A673 (cell line): ENCODE data around the gene SEZ6L2. TPM values are rescaled to one million over a fixed set of nuclear protein-coding genes. Genes with fewer than 3 reads are reported as not detected.
"Not testable (repeated sequence)": the region's sequence is repeated elsewhere in the genome, so short reads cannot be mapped to it uniquely, and the experiment has no call there.

Source experiments
- BruUV-seq: library from RNA; stranded (reverse); fragments of 400-500 nt; replicated peaks from 2 replicates; lab custom pipeline; 2021; lab: Mats Ljungman, UMichigan
- CTCF ChIA-PET: fragments of 300-600 bp; sonication (Branson Sonifier 250); formaldehyde crosslinking; loops from one replicate; lab custom pipeline; 2022; ENCODE audit warnings: antibody characterized with exemption; lab: Charles Lee
- POLR2A ChIA-PET: fragments of 300-600 bp; sonication (Branson Sonifier 250); formaldehyde crosslinking; loops from one replicate; lab custom pipeline; 2022; ENCODE audit warnings: antibody characterized with exemption; ENCODE audit not compliant: low non-redundant PET; lab: Charles Lee
- DNase-seq: peaks from one replicate; pipeline ENCODE4 v3.0.0-alpha.2; 2015; ENCODE audit warnings: low spot score
- H3K27ac ChIP-seq: fragments of 200-600 bp; sonication (generic); 2 replicates; pipeline ENCODE4 v1.5.1; 2016; ENCODE audit warnings: mixed run types, low read depth, mild to moderate bottlenecking, mixed read lengths, antibody characterized with exemption, low read length; ENCODE audit not compliant: poor library complexity, severe bottlenecking
- H3K27me3 ChIP-seq: fragments of 200-600 bp; sonication (generic); replicated peaks from 2 replicates; pipeline ENCODE4 v1.6.1; 2017; ENCODE audit warnings: mixed run types, low read depth, mild to moderate bottlenecking, mixed read lengths, antibody characterized with exemption, low read length; ENCODE audit not compliant: insufficient read depth, poor library complexity
- H3K36me3 ChIP-seq: fragments of 200-600 bp; sonication (generic); 2 replicates; pipeline ENCODE4 v1.6.1; 2016; ENCODE audit warnings: mixed run types, mild to moderate bottlenecking, mixed read lengths, antibody characterized with exemption, low read length; ENCODE audit not compliant: insufficient read depth, poor library complexity, severe bottlenecking
- H3K4me1 ChIP-seq: fragments of 200-600 bp; sonication (generic); 2 replicates; pipeline ENCODE4 v1.6.1; 2017; ENCODE audit warnings: mixed run types, mild to moderate bottlenecking, mixed read lengths, antibody characterized with exemption, low read length; ENCODE audit not compliant: insufficient read depth, poor library complexity, severe bottlenecking
- H3K4me3 ChIP-seq: fragments of 200-600 bp; sonication (generic); 2 replicates; pipeline ENCODE4 v1.5.1; 2016; ENCODE audit warnings: low read depth, mixed run types, mild to moderate bottlenecking, mixed read lengths, low read length; ENCODE audit not compliant: poor library complexity, severe bottlenecking
- H3K9me3 ChIP-seq: fragments of 200-600 bp; sonication (generic); 2 replicates; pipeline ENCODE4 v1.6.1; 2016; ENCODE audit warnings: mixed run types, low read depth, mild to moderate bottlenecking, mixed read lengths, antibody characterized with exemption, low read length; ENCODE audit not compliant: poor library complexity, severe bottlenecking
- EZH2 ChIP-seq: fragments of 200-600 bp; sonication (generic); IDR thresholded peaks from 2 replicates; pipeline ENCODE4 v1.6.1; 2017; ENCODE audit warnings: borderline replicate concordance, low read depth, mild to moderate bottlenecking, mixed read lengths, antibody characterized with exemption, low read length; ENCODE audit not compliant: poor library complexity, severe bottlenecking
- intact Hi-C: fragments of 100-400 bp; cut with micrococcal nuclease; formaldehyde crosslinking; loops from one replicate; pipeline ENCODE4 v1.10.0; 2022; ENCODE audit not compliant: unreplicated experiment
- total RNA-seq: library from RNA; stranded (reverse); gene quantifications from 2 replicates; pipeline ENCODE4 v1.2.3, GENCODE V29; 2021
- TF ChIP-seq, protein P1 (sequence below): fragments of 300-800, 200-600 bp; sonication (generic); conservative IDR thresholded peaks from 2 replicates; pipeline ENCODE4 v1.5.1; 2017; ENCODE audit warnings: low read depth, mild to moderate bottlenecking, antibody characterized with exemption, low read length, moderate library complexity, mixed read lengths

SEZ6L2 gene
- total RNA-seq, 1 experiment from 2014 or later: 7.0 TPM

DNA sequence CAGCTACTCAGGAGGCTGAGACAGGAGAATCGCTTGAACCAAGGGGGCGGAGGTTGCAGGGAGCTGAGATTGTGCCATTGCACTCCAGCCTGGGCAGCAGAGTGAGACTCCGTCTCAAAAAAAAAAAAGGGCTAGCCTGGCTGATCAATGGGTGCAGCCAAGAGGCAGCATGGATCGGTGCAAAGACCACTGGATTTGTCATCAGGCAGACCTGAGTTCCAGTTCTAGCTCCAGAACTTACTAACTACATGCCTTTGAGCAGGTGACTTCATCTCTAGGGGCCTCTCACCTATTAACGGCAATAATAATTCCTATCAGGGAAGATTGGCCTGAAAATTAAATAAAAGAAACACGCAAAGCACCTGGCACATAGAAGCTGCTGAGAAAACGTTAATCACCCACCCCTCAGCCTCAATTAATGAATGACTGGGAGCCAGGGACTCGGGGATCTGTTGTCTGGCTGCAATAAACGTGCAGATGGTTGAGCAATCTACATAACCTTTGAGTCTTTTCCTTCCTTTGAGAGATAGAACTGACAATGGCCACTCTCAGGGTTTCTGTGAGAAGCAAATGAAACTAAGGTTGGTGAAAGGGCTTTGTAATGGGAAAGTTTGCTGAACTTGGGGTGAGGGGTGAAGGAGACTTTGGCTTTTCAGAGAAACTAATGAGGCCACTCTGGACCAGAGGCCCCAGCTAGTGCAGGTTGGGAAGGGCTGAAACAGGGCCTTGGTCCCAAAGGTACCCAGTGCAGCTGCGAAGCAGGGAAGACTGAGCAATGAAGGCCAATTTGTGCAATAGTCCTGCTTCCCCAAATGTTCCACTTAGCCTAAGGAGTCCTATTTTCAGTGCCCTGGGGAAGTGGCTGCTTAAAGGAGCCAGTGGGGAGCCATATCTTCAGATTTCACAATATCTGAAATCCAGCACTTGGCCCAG is 7.6 kb downstream of the SEZ6L2 start:
- no TSS peak for BruUV-seq
- intact Hi-C loops: no loop called here

DNA sequence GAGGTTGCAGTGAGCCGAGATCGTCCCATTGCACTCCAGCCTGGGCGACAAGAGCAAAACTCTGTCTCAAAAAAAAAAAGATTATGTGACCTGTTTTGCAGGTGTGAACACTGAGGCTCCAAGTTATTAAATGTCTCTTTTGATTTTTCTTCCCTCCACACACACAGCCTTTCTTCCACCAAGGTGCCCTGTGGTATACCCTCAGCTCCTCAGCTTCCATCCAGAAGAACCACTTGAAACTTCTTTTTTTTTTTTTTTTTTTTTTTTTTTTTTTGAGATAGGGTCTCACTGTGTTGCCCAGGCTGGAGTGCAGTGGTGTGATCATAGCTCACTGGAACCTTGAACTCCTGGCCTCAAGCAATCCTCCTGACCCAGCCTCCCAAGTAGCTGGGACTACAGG is 10.0 kb downstream of the SEZ6L2 start:
- CTCF ChIA-PET: interaction anchor here (0.7 kb wide), 1 partner anchor 67 kb away, joined by 4 read pairs; no protein-coding TSS in a partner anchor
- H3K4me3 ChIP-seq, H3K4me1 ChIP-seq, POLR2A ChIA-PET, BruUV-seq, intact Hi-C loops, H3K9me3 ChIP-seq, DNase-seq, H3K27ac ChIP-seq, H3K36me3 ChIP-seq, H3K27me3 ChIP-seq: not testable (repeated sequence)

More for the DNA sequence above, 7.6 kb downstream of the SEZ6L2 start:
- TF ChIP-seq EZH2: no peak
- TF ChIP-seq, protein P1, sequence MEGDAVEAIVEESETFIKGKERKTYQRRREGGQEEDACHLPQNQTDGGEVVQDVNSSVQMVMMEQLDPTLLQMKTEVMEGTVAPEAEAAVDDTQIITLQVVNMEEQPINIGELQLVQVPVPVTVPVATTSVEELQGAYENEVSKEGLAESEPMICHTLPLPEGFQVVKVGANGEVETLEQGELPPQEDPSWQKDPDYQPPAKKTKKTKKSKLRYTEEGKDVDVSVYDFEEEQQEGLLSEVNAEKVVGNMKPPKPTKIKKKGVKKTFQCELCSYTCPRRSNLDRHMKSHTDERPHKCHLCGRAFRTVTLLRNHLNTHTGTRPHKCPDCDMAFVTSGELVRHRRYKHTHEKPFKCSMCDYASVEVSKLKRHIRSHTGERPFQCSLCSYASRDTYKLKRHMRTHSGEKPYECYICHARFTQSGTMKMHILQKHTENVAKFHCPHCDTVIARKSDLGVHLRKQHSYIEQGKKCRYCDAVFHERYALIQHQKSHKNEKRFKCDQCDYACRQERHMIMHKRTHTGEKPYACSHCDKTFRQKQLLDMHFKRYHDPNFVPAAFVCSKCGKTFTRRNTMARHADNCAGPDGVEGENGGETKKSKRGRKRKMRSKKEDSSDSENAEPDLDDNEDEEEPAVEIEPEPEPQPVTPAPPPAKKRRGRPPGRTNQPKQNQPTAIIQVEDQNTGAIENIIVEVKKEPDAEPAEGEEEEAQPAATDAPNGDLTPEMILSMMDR: no peak
- no peak for DNase-seq
- POLR2A ChIA-PET: no interaction called here
- Histone ChIP-seq H3K4me3 (no peak overlapping the region), H3K36me3 (no peaks in the 10 kb centered on the region), H3K27me3 (no peaks in the 10 kb centered on the region), H3K4me1 (no peaks in the 10 kb centered on the region), H3K27ac (no peak overlapping the region), H3K9me3 (no peaks in the 10 kb centered on the region)
- CTCF ChIA-PET: no interaction called here

DNA sequence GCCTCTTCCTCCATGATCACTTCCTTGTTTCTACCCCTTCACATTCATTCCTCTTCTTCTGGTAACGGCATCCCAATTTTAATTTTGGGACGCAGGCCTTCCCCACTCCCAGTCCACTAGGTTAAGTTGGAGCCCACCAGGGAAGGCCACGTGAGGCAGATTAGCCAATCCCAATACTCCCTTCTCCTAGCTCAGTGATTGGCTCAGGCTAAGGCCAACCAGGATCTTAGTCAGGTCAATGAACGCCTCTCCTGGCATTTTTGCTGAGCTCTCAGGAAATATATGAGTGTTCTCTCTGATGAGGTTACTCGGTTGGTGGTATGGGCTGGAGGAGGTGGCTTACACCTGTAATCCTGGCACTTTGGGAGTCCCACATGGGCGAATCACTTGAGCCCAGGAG is 15.4 kb downstream of the SEZ6L2 start:
- CTCF ChIA-PET: no interaction called here
- intact Hi-C loops: no loop called here
- H3K4me3 ChIP-seq: no peak overlapping the region
- H3K9me3 ChIP-seq: no peaks in the 10 kb centered on the region
- no peak for DNase-seq
- BruUV-seq: no TSS peak
- POLR2A ChIA-PET: no interaction called here
- TF ChIP-seq, protein P1: no peak
- no peak for TF ChIP-seq EZH2
- no peaks in the 10 kb centered on the region for H3K4me1 ChIP-seq
- no peaks in the 10 kb centered on the region for H3K36me3 ChIP-seq
- no peaks in the 10 kb centered on the region for H3K27me3 ChIP-seq
- H3K27ac ChIP-seq: no peak overlapping the region
